Coronary artery (tissue), 2 donors: ENCODE measurements around the gene RPS6KA5.

Experiments
- DNase-seq: peaks from one replicate; pipeline ENCODE4 v3.0.0-alpha.2; 2017; ENCODE audit warnings: low spot score
- H3K27ac ChIP-seq, 2 donors: fragments of 200-600 bp; sonication (generic); one replicate each; pipeline ENCODE4 v1.5.1; 2016 to 2019
- H3K4me3 ChIP-seq: fragments of 200-600 bp; sonication (generic); 2 replicates; pipeline ENCODE4 v1.5.1; 2016; ENCODE audit warnings: mild to moderate bottlenecking, moderate library complexity
- TF ChIP-seq, protein P1 (sequence below): fragments of 200-600 bp; sonication (generic); IDR thresholded peaks from one replicate; pipeline ENCODE4 v1.5.1; 2019; ENCODE audit warnings: antibody characterized with exemption

Gene RPS6KA5

DNA sequence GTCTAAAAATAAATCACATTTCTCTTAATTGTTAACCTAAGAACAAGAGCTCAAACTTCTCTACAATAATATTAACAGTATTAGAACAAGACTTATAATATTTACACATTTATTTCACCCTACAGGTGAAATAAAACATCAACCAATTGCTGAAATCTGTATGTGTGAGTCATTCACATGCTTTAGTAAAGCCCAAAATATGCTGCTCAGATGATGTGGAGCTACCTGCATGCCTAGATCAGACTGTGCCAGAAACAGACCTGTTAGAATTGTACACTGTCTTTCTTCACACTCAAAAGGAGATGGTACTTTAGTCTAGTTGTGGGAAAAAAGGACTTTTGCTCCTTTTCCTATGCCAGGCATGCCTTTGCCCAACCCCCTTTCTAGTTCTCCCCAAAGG, 54.7 kb downstream of the RPS6KA5 start:
- DNase-seq: no peak
- Histone ChIP-seq H3K4me3 (no peak overlapping the region), H3K27ac (no peak overlapping the region)
- TF ChIP-seq, protein P1, sequence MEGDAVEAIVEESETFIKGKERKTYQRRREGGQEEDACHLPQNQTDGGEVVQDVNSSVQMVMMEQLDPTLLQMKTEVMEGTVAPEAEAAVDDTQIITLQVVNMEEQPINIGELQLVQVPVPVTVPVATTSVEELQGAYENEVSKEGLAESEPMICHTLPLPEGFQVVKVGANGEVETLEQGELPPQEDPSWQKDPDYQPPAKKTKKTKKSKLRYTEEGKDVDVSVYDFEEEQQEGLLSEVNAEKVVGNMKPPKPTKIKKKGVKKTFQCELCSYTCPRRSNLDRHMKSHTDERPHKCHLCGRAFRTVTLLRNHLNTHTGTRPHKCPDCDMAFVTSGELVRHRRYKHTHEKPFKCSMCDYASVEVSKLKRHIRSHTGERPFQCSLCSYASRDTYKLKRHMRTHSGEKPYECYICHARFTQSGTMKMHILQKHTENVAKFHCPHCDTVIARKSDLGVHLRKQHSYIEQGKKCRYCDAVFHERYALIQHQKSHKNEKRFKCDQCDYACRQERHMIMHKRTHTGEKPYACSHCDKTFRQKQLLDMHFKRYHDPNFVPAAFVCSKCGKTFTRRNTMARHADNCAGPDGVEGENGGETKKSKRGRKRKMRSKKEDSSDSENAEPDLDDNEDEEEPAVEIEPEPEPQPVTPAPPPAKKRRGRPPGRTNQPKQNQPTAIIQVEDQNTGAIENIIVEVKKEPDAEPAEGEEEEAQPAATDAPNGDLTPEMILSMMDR: no peak

DNA sequence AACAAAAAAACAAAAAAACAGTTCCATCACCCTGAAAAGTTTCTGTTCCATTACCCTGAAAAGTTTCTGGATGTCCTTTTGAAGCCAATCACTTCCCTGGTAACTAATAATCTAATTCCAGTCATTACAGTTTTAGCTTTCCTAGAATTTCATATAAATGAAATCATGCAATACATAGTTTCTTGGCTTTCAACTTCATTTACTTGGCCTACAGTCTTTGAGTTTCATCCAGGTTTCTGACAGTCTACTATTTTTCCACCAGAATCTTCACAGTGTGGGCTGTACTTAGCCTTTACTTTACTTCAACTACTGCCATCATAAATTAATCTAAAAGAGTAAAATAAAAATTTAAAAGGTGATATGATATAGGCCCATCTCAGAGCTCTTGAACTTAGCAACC, 55.5 kb downstream of the RPS6KA5 start:
- no peak overlapping the region for H3K27ac ChIP-seq
- DNase-seq: no peak

DNA sequence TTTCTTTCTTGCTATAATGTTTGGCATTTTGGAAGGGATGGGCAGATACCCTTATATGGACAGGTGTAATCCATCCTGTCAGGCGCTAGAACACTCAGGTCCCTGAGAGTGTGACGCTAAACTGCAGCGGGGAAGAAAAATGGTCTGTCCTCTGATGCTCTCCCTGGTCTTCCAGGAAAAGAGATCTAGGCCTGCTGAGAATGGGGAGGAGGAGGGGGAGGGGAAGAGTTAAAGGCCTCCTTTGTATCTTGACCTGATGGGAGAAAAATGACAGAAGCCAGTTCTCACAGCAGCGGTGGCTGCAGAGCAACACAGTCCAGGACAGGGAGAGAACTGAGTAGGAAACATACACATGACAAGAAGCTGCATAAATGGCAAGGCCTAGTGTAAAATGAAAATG, 61.1 kb downstream of the RPS6KA5 start:
- TF ChIP-seq, protein P1: no peak

More for the DNA sequence above, 55.5 kb downstream of the RPS6KA5 start:
- no peak overlapping the region for H3K4me3 ChIP-seq
- TF ChIP-seq, protein P1: no peak

DNA sequence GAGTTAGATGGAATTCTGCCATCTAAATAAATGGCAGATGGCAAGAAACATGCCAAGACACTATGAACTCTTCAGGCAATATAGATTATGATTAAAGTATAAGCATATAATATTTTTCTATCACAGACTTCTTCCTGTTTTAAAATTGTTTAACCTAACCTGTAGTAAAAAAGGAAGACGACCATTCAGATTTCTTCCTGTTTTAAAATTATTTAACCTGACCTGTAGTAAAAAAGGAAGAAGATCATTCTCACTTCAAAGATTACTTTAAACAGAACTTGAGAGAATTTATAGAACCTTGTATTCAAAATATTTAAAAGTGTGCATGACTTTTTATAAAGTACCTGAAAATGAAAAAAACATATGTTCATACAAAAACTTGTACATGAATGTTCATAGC, 63.5 kb downstream of the RPS6KA5 start:
- H3K27ac ChIP-seq: no peak overlapping the region
- TF ChIP-seq, protein P1: no peak
- H3K4me3 ChIP-seq: no peak overlapping the region
- no peak for DNase-seq

More for the DNA sequence above, 61.1 kb downstream of the RPS6KA5 start:
- Histone ChIP-seq H3K27ac (no peak overlapping the region), H3K4me3 (no peak overlapping the region)
- no peak for DNase-seq

DNA sequence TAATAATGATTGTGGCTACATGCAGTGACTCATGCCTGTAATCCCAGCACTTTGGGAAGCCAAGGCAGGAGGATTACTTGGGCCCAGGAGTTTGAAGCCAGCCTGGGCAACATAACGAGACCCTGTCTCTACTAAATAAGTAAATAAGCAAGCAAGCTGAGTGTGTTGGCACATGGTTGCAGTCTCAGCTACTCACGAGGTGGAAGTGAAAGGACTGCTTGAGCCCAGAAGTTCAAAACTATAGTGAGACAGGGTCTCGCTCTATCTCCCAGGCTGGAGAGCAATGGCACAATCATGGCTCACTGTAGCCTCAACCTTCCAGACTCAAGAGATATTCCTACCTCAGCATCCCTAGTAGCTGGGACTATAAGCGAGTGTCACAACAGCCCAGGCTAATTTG, 64.7 kb downstream of the RPS6KA5 start:
- no peak overlapping the region for H3K4me3 ChIP-seq
- no peak overlapping the region for H3K27ac ChIP-seq
- TF ChIP-seq, protein P1: no peak
- no peak for DNase-seq

DNA sequence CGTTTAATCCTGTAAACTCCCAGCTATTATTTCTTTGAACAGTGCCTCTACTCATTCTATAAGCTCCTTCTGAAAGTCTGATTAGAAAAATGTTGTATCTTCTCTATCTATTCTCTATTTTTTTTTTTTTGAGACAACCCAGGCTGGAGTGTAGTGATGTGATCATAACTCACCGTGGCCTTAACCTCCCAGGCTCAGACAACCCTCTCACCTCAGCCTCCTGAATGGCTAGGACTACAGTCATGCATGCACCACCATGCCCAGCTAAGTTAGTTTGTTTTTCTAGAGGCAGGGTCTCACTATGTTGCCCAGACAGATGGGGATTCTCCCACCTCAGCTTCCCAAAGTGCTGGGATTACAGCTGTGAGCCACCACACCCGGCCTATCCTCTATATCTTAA, 66.6 kb downstream of the RPS6KA5 start:
- TF ChIP-seq, protein P1: no peak
- H3K4me3 ChIP-seq: no peak overlapping the region
- no peak for DNase-seq
- H3K27ac ChIP-seq: no peak overlapping the region

DNA sequence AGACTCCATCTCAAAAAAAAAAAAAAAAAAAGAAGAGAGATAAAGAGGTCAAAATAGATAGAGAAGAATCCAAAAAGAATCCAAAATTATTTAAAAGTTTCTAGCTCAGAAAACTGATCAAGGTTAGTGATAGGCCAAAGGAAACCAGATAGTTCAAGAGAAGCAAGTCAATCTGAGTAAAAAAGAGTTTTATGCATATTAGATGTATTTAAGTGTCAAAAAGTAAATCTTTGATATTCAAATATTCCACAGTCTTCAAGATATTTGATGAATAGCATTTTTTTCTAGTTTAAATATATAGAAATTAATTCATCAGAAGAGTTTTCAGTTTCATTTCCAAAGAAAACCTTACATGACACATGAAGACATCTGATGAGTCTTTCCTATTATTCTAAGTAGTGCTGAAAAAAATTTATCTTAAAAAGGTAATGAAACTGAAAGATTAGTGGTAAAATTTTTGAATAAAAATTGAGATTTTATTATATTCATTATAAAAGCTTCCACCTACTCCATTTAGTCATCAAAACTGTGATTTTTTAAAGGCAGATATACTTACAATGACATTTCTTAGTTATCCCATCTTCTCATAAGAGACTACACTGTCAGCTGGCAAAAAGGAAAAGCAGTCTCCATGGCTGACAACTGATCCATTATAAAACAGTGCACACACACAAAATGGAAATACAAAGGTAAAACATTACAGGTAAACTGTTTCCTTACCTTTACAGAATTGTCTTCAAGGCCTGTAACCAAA, 68.6 kb downstream of the RPS6KA5 start:
- TF ChIP-seq, protein P1: no peak
- Histone ChIP-seq H3K4me3 (no peak overlapping the region), H3K27ac (no peak overlapping the region)
- no peak for DNase-seq
